A673 (cell line): Measurements from ENCODE around the gene RING1.

ENCODE experiments used
- EZH2 ChIP-seq: fragments of 200-600 bp; sonication (generic); IDR thresholded peaks from 2 replicates; pipeline ENCODE4 v1.6.1; 2017; ENCODE audit warnings: borderline replicate concordance, low read depth, mild to moderate bottlenecking, mixed read lengths, antibody characterized with exemption, low read length; ENCODE audit not compliant: poor library complexity, severe bottlenecking
- TF ChIP-seq, protein P1 (sequence below): fragments of 300-800, 200-600 bp; sonication (generic); conservative IDR thresholded peaks from 2 replicates; pipeline ENCODE4 v1.5.1; 2017; ENCODE audit warnings: low read depth, mild to moderate bottlenecking, antibody characterized with exemption, low read length, moderate library complexity, mixed read lengths

DNA sequence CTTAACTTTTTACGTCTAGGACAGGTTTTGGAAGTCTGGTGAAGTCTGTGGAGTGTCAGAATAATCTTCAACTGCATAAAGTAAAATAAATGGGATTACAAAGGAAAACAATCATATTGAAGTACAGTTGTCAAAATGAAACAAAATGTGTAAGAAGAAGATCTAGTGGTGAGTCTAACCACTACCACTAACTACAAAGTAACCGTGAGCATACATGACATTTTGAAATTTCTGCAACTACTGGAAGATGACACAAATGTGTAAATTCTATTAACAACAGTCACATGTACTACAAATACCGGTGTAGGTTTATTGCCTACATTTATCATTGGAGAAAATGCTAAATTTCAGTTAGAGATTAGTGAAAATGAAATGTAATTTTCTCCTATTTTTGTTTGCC lies 33.7 kb downstream of the RING1 start:
- TF ChIP-seq, protein P1, sequence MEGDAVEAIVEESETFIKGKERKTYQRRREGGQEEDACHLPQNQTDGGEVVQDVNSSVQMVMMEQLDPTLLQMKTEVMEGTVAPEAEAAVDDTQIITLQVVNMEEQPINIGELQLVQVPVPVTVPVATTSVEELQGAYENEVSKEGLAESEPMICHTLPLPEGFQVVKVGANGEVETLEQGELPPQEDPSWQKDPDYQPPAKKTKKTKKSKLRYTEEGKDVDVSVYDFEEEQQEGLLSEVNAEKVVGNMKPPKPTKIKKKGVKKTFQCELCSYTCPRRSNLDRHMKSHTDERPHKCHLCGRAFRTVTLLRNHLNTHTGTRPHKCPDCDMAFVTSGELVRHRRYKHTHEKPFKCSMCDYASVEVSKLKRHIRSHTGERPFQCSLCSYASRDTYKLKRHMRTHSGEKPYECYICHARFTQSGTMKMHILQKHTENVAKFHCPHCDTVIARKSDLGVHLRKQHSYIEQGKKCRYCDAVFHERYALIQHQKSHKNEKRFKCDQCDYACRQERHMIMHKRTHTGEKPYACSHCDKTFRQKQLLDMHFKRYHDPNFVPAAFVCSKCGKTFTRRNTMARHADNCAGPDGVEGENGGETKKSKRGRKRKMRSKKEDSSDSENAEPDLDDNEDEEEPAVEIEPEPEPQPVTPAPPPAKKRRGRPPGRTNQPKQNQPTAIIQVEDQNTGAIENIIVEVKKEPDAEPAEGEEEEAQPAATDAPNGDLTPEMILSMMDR: no peak
- TF ChIP-seq EZH2: no peak
